GM19025 (cell line): ENCODE results near the gene ABCC1.
A peak's percentile ranks its signal among the peaks of the same experiment; 100 is the strongest.

ENCODE experiments used
- ATAC-seq: cut with Tn5 transposase; IDR thresholded peaks from one replicate; pipeline ENCODE4 v1.9.1; 2021; ENCODE audit warnings: mild to moderate bottlenecking, low read depth, moderate library complexity; ENCODE audit not compliant: unreplicated experiment

The ABCC1 gene

GRCh38 chr16:15986261-15986660 lies 36.8 kb downstream of the ABCC1 start:
- ATAC-seq, result no peak

DNA sequence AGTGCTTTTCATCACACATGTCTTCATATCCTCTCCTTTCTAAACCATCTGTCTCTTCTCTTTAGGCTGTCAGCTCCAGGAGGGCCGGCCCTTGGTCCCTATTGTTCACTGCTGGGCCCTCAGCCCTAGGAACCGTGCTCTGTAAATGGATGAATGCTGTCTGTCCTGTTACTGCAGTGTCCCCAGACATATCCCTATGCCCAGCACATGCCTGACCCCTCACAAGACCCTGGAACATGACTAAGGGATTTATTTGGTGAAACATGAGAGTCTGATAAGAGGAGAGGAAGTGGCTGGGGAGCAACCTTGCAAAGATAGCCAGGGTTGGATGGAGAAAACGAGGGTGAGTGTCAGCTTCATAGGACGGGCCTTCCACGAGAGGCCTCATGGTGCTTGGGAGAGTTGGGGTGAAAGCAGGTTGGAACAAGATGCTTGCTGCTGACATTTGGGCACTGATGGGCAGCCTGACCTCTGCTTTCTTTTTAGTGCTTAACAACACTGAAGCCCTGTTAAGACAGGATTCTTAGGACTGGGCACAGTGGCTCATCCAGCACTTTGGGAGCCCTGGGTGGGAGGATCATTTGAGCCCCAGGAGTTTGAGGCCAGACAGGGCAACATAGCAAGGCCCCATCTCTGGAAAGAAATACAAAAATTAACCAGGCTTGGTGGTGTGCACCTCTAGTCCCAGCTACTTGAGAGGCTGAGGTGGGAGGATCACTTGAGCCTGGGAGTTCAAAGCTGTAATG lies 39.0 kb downstream of the ABCC1 start:
- ATAC-seq, result no peak

DNA sequence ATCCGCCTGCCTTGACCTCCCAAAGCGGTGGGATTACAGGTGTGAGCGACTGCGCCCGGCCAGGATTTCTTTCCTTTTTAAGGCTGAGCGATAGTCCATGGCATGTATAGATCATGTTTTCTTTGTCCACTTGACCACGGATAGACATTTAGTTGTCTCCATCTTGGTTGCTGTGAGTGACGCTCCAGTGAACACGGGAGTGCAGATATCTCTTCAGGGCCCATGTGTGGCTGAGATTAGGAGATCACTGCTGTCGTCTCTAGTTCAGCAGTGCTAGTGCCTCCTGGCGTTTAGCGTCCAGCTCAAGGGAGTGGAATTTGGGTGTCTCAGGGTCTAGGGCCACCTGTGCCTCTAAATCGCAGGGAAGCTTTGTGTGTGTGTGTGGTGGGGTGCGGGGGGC lies 41.5 kb downstream of the ABCC1 start:
- ATAC-seq, result no peak

- ATAC-seq, result no peak
Measured at GRCh38 chr16:15993128-15993527, 43.7 kb downstream of the ABCC1 start.

DNA sequence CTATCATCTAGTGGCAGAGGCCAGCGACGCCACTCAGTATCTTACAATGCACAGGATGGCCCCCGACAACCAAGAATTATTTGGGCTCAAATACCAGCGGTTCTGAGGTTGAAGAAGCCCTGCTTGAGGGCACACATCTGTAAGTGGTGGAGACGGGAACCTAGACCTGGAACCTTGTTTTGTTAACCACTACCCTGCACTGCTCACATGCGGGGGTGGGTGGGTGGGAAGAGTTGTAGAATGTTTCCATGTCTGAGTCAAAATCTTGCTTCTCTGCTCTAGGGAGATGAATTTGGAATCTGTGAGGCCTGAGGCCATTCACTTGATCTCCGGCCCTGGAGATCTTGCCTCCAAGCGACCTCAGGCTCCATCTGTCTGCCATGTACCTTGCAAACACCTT lies 44.1 kb downstream of the ABCC1 start:
- no peak for ATAC-seq

DNA sequence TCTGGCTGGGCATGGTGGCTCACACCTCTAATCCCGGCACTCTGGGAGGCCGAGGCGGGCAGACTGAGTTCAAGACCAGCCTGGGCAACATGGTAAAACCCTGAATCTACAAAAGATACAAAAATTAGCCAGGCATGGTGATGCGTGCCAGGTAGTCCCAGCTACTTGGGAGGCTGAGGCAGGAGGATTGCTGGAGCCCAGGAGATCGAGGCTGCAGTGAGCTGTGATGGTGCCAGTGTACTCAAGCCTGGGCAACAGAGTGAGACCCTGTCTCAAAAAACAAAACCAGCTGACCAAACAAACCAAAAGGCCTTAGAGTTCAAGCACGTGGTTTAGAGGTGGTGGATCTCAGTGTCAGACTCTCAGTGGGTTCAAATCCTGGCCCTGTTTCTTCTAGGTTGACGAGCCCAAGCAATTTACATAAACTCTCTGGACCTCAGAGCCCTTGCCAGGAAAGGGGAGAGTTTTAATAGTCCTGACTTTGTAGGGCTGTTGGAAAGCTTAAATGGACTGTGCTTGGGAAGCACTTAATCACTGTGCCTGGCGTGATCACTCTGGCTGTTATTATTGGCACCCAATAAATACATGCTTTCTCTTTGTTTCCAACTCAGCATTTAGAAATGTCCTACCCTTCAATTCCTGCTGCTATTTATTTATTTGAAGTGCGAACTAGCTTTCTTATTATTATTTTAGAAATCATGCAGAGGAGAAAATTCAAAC lies 44.7 kb downstream of the ABCC1 start:
- ATAC-seq, result no peak

DNA sequence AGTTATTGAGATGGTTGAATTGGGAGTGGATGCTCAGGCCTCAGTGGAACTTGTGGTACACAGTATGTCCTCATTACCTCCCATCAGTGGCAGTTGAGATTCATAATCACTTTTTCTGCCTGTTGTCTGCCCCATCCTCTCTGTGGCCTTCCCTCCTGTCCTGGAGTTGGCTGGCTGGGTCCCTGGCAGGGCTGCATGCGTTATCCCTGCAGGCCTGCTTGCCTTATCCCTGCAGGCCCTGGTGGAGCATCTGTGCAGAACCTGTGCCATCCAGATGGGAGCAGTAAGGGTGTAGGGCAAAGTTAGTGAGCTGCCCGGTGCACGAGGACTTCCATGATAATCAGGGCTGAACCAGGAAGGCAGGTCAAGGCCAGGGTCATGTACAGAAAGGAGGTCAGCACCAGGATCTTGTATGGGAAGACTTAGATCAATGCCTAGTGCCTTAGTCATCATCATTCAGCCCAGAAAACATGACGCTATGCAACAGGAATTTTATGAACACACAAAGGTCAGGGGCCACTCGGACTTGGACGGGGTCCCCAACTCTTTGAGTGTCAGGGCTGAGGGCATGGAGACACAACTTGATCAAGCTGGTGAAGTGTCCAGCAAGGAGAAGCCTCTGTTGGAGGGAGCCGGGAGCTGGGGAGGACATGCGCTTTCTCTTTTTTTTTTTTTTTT lies 47.2 kb downstream of the ABCC1 start:
- ATAC-seq, result no peak

GRCh38 chr16:16000685-16001084 lies 51.3 kb downstream of the ABCC1 start:
- ATAC-seq, result no peak

- no peak for ATAC-seq
Measured at GRCh38 chr16:16001596-16002255, 52.3 kb downstream of the ABCC1 start.

DNA sequence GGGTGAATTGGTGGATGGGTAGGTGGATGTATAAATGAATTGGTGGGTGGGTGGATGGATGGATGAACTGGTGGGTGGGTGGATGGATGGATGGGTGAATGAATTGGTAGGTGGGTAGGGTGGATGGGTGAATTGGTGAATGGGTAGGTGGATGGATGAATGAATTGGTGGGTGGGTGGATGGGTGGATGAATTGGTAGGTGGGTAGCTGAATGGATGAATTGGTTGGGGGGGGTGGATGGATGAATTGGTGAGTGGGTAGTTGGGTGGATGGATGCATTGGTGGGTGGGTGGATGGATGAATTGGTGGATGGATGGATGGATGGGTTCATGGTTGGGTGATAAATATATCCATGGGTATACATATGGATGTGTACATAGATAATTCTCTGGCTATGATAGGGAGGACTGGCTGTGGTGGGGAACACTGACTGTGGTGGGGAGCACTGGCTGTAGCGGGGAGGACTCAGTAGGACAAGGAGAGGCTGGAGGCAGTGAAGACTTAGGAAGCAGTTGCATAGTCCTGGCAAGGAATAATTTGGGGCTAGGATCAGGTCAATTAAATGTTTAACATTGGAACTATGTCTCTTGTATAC lies 54.4 kb downstream of the ABCC1 start:
- no peak for ATAC-seq

DNA sequence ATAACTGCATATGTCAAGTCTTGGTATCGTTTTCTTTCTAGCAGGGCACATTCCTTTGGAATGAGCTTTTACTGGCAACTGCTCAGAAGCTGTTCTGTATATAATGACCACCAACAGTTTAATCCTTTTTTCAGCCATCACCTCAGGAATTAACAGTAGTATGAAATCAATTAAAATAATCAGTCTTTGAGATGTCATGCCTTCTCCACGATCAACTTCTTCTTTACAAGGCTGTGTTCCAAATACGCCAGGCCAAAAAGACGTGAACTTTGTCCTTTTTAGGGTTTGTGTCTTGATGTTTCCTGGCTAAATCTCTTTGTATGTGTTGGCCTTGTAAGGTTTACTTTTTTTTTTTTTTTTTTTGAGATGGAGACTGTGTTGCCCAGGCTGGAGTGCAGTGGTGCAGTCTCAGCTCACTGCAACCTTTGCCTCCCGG lies 54.9 kb downstream of the ABCC1 start:
- ATAC-seq, result no peak

- ATAC-seq, result no peak
Measured at GRCh38 chr16:16005721-16006120, 56.3 kb downstream of the ABCC1 start.

- ATAC-seq, result no peak
Measured at GRCh38 chr16:16006650-16007049, 57.2 kb downstream of the ABCC1 start.

DNA sequence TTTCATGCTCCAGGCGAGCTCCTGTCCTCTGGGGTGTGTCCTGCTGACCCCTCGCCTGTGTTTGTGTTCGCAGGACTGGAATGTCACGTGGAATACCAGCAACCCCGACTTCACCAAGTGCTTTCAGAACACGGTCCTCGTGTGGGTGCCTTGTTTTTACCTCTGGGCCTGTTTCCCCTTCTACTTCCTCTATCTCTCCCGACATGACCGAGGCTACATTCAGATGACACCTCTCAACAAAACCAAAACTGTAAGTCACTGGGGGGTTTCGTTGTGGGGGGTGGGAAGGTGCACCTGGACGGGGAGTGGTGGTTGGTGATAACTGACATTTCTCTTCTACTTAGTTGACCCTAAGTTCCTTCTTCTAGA lies 58.3 kb downstream of the ABCC1 start:
- peak; percentile 70 for ATAC-seq

GRCh38 chr16:16008666-16009065 lies 59.2 kb downstream of the ABCC1 start:
- ATAC-seq, result no peak

DNA sequence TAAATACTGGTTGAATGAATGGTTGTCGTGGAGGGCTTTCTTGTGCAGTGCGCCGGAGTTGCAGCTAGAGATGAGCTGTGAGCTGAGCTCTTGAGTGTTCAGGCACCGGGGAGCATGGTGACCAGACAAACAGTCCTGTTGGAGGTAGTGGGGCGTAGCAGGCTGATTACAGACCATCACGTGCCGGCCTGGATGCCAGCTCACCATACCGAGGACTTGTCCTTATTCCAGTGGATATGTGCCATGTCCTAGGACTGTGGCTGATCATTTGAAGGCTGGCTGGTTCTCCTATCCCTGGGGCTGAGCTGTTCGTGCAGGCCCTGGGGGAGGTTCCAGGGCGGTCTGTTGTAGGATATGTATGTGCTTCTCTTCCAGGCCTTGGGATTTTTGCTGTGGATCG lies 60.0 kb downstream of the ABCC1 start:
- no peak for ATAC-seq

GRCh38 chr16:16010194-16010593 lies 60.8 kb downstream of the ABCC1 start:
- ATAC-seq, result no peak

- ATAC-seq, result no peak
Measured at GRCh38 chr16:16012144-16012543, 62.7 kb downstream of the ABCC1 start.

- ATAC-seq, result no peak
Measured at GRCh38 chr16:16013812-16014211, 64.4 kb downstream of the ABCC1 start.

DNA sequence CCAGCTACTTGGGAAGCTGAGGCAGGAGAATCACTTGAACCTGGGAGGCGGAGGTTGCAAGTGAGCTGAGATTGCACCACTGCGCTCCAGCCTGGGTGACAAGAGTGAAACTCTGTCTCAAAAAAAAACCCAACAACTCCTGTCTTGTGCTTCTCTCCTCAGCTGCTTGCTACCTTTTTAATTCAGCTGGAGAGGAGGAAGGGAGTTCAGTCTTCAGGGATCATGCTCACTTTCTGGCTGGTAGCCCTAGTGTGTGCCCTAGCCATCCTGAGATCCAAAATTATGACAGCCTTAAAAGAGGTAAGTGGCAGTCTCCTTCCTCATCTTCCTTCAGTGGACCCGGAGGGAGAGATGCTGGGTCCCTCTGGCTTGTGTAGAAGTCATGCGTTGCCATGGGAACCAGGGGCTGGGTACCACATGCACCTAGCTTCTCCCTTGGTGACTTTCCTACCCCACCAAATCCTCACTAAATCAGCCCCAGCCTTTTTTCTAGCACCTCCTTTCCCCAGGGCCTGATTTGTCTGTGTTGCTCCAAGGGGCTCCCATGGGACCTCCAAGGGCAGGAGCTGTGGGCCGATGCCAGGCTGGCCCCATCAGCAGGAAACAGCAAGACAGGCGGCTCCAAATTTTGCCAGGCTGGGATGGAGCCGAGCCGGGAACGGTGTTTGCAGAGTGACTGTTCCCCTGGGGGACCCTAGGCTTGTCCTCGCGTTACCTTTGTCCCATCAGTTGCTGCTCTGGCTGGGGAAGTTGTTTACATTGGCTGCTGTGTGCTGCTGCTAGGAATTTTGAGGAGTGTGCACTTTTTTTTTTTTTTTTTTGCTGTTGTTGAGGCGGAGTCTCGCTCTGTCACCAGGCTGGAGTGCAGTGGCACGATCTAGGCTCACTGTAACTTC lies 65.2 kb downstream of the ABCC1 start:
- ATAC-seq, result no peak
